Type B pancreatic cell (in vitro differentiated cells): ENCODE results near the gene RTN4. TPM values are rescaled to one million over a fixed set of nuclear protein-coding genes. Genes with fewer than 3 reads are reported as not detected.

ENCODE experiments used
- DNase-seq: peaks from one replicate; pipeline ENCODE4 v3.0.0; 2021; ENCODE audit warnings: mixed read lengths; ENCODE audit not compliant: unreplicated experiment; ENCODE audit errors: extremely low spot score
- H3K27ac Mint-ChIP-seq: 2 replicates; pipeline ENCODE4 v1.8.0; 2021; ENCODE audit warnings: mild to moderate bottlenecking, mixed read lengths
- H3K27me3 Mint-ChIP-seq: 2 replicates; pipeline ENCODE4 v1.8.0; 2021; ENCODE audit warnings: mixed read lengths
- H3K36me3 Mint-ChIP-seq: 2 replicates; pipeline ENCODE4 v1.8.0; 2021; ENCODE audit warnings: mixed read lengths
- H3K4me1 Mint-ChIP-seq: one replicate; pipeline ENCODE4 v1.8.0; 2021; ENCODE audit warnings: mixed read lengths; ENCODE audit not compliant: unreplicated experiment
- H3K4me3 Mint-ChIP-seq: 2 replicates; pipeline ENCODE4 v1.8.0; 2021; ENCODE audit warnings: mild to moderate bottlenecking, mixed read lengths
- H3K9me3 Mint-ChIP-seq: 2 replicates; pipeline ENCODE4 v1.8.0; 2021; ENCODE audit warnings: mixed read lengths
- total RNA-seq: library from RNA; stranded (reverse); gene quantifications from 2 replicates; pipeline ENCODE4 v1.2.1, GENCODE V29; 2021; ENCODE audit warnings: low replicate concordance
- TF ChIP-seq, protein P1 (sequence below): fragments of 200-600 bp; sonication (generic); conservative IDR thresholded peaks from 2 replicates; pipeline ENCODE4 v1.5.0; 2021; ENCODE audit warnings: antibody characterized with exemption, mild to moderate bottlenecking

Gene RTN4
- total RNA-seq, 1 donor from 2014 or later, result 187 TPM

DNA sequence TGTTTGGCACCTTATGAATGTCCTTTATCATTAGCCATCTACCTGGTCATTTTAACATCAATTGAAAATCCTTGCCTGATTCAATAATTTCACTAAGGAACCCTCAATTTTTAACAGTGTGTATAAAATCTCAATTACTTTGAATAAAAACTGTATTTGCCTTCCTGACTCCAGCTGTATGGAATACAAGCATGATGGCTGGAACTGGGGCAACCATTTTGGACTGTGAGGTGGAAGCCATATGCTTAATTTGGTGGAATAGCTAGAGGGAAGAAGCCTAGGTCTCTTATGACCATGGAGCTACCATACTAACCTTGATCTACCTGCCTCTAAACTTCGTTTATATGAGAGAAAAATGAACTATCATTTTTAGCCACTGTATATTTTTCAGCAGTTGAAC, 12.5 kb upstream of the RTN4 start:
- no peaks in the 10 kb centered on the region for H3K36me3 Mint-ChIP-seq
- H3K27ac Mint-ChIP-seq, result no peak overlapping the region
- TF ChIP-seq, protein P1, sequence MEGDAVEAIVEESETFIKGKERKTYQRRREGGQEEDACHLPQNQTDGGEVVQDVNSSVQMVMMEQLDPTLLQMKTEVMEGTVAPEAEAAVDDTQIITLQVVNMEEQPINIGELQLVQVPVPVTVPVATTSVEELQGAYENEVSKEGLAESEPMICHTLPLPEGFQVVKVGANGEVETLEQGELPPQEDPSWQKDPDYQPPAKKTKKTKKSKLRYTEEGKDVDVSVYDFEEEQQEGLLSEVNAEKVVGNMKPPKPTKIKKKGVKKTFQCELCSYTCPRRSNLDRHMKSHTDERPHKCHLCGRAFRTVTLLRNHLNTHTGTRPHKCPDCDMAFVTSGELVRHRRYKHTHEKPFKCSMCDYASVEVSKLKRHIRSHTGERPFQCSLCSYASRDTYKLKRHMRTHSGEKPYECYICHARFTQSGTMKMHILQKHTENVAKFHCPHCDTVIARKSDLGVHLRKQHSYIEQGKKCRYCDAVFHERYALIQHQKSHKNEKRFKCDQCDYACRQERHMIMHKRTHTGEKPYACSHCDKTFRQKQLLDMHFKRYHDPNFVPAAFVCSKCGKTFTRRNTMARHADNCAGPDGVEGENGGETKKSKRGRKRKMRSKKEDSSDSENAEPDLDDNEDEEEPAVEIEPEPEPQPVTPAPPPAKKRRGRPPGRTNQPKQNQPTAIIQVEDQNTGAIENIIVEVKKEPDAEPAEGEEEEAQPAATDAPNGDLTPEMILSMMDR, result no peak
- no peaks in the 10 kb centered on the region for H3K4me1 Mint-ChIP-seq
- H3K9me3 Mint-ChIP-seq, result no peaks in the 10 kb centered on the region
- H3K27me3 Mint-ChIP-seq, result no peaks in the 10 kb centered on the region
- DNase-seq, result no peak
- no peak overlapping the region for H3K4me3 Mint-ChIP-seq

DNA sequence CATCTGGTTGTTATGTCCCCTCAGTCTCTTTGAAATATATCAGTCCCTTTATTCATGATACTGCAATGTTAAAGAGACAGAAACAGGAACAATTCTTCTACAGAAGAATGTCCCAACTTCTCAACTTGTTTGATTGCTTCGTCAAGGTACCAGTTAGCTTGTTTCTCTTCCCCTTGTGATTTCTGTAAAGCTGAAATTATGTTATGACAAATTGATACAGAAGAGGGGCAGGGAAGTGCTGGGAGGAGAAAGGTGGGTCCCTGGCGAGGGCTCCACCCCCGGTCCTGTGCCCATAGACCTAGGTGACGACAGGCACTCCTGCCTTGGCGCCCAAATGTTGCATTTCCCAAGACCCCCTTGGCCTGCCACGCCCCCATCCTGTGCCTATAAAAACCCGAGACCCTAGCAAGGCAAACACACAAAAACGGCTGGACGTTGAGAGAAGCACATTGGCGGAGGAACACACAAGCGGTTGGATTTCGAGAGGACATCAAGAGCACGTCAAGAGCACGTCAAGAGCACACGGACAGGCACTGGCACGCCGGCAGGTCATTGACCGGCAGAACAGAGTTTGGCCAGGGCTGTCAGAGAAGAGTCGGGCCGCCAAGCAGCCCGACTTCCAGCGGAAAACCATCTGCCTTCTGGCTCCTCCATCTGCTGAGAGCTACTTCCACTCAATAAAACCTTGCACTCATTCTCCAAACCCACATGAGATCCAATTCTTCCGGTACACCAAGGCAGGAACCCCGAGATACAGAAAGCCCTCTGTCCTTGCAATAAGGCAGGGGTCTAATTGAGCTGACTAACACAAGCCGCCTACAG, 11.5 kb upstream of the RTN4 start:
- Mint-ChIP-seq H3K27me3 (no peaks in the 10 kb centered on the region), H3K36me3 (no peaks in the 10 kb centered on the region), H3K4me3 (no peak overlapping the region), H3K27ac (no peak overlapping the region), H3K4me1 (no peaks in the 10 kb centered on the region), H3K9me3 (no peaks in the 10 kb centered on the region)
- TF ChIP-seq, protein P1, result no peak
- DNase-seq, result no peak

DNA sequence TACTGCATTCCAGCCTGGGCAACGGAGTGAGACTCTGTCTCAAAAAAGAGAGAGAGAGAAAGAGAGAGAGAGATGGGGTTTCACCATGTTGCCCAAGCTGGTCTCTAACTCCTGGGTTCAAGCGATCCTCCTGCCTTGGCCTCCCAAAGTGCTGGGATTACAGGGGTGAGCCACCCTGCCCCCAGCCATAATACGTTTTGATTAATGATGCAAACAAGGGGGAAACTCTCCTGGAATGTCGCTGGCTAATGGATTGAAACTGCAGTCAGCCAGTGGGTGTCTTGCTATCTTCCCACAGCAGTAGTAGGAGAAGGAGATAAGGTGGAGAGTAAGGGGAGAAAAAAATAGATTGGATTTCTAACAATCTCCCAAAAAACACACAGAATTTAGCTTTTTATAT, 9.5 kb upstream of the RTN4 start:
- no peak overlapping the region for H3K27ac Mint-ChIP-seq
- H3K9me3 Mint-ChIP-seq, result no peaks in the 10 kb centered on the region
- DNase-seq, result no peak
- no peaks in the 10 kb centered on the region for H3K27me3 Mint-ChIP-seq
- TF ChIP-seq, protein P1, result no peak
- no peak overlapping the region for H3K4me3 Mint-ChIP-seq
- no peaks in the 10 kb centered on the region for H3K4me1 Mint-ChIP-seq
- H3K36me3 Mint-ChIP-seq, result no peaks in the 10 kb centered on the region

DNA sequence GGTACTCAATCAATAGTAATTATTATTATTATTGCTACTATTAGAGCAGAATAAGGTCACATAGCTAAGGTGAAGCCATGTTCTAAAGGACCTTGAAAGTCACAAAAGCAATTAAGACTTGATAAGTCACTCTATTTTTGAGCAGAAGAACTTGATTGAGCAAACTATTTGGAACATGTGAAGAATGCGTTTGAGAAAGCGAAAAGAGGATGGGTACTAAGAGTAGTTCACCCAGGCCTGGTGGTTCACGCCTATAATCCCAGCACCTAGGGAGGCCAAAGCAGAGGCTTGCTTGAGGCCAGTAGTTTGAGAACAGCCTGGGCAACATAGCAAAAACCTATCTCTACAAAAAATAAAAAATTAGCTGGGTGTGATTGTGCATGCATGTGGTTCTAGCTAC, 7.2 kb upstream of the RTN4 start:
- DNase-seq, result no peak

DNA sequence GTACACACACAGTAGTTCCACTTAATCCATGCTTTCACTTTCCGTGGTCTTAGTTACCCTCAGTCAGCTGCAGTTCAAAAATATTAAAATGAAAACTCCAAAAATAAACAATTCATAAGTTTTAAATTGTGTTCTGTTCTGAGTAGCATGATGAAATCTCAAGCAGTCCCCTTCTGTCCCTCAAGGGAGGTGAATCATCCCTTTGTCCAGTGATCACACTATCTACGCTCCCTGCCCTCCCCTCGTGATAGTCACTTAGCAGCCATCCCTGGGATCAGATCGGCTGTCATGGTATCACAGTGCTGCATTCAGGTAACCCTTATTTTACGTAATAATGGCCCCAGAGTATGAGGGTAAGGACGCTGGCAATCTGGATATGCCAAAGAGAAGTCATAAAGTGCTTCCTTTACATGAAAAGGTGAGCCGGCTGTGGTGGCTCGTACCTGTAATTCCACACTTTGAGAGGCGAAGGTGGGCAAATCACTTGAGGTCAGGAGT, 5.8 kb upstream of the RTN4 start:
- no peaks in the 10 kb centered on the region for H3K9me3 Mint-ChIP-seq
- no peak overlapping the region for H3K4me3 Mint-ChIP-seq
- TF ChIP-seq, protein P1, result no peak
- DNase-seq, result no peak
- H3K27ac Mint-ChIP-seq, result no peak overlapping the region
- H3K27me3 Mint-ChIP-seq, result no peaks in the 10 kb centered on the region
- H3K4me1 Mint-ChIP-seq, result peaks cover 8% of the 10 kb centered on the region
- no peaks in the 10 kb centered on the region for H3K36me3 Mint-ChIP-seq

More for the DNA sequence above, 7.2 kb upstream of the RTN4 start:
- Mint-ChIP-seq H3K36me3 (no peaks in the 10 kb centered on the region), H3K4me1 (peaks cover under 1% of the 10 kb centered on the region), H3K4me3 (no peak overlapping the region), H3K27ac (no peak overlapping the region), H3K9me3 (no peaks in the 10 kb centered on the region), H3K27me3 (no peaks in the 10 kb centered on the region)
- TF ChIP-seq, protein P1, result no peak
